Mucosa of rectum (tissue), 2 donors: ENCODE results near the gene COPS4.
"Not testable (repeated sequence)": the region's sequence is repeated elsewhere in the genome, so short reads cannot be mapped to it uniquely, and the experiment has no call there.

Experiments used
- H3K27ac ChIP-seq, 2 donors: one replicate each; pipeline ENCODE4 v1.7.0; 2013; ENCODE audit warnings: inconsistent platforms in 2 of 2, low read depth in 2 of 2, low read length in 2 of 2
- H3K27me3 ChIP-seq, 2 donors: one replicate each; pipeline ENCODE4 v1.7.0; 2013; ENCODE audit warnings: low read length in 2 of 2; ENCODE audit not compliant: control insufficient read depth in 2 of 2, insufficient read depth in 2 of 2
- H3K36me3 ChIP-seq, 2 donors: one replicate each; pipeline ENCODE4 v1.7.0; 2013; ENCODE audit warnings: low read length in 2 of 2; ENCODE audit not compliant: control insufficient read depth in 2 of 2, insufficient read depth in 2 of 2
- H3K4me1 ChIP-seq, 2 donors: one replicate each; pipeline ENCODE4 v1.7.0; 2013; ENCODE audit warnings: low read length in 2 of 2, mild to moderate bottlenecking in 1 of 2; ENCODE audit not compliant: control insufficient read depth in 2 of 2, insufficient read depth in 2 of 2
- H3K4me3 ChIP-seq, 2 donors: one replicate each; pipeline ENCODE4 v1.7.0; 2013; ENCODE audit warnings: low read length in 2 of 2
- H3K9ac ChIP-seq, 2 donors: one replicate each; pipeline ENCODE4 v1.7.0; 2013; ENCODE audit warnings: low read length in 2 of 2, low read depth in 1 of 2, mild to moderate bottlenecking in 1 of 2
- H3K9me3 ChIP-seq, 2 donors: one replicate each; pipeline ENCODE4 v1.7.0; 2013; ENCODE audit warnings: low read length in 2 of 2; ENCODE audit not compliant: control insufficient read depth in 2 of 2
- donor health status: healthy.
- donor health status: Normal muscosa, but diverticular disease.

The COPS4 gene

DNA sequence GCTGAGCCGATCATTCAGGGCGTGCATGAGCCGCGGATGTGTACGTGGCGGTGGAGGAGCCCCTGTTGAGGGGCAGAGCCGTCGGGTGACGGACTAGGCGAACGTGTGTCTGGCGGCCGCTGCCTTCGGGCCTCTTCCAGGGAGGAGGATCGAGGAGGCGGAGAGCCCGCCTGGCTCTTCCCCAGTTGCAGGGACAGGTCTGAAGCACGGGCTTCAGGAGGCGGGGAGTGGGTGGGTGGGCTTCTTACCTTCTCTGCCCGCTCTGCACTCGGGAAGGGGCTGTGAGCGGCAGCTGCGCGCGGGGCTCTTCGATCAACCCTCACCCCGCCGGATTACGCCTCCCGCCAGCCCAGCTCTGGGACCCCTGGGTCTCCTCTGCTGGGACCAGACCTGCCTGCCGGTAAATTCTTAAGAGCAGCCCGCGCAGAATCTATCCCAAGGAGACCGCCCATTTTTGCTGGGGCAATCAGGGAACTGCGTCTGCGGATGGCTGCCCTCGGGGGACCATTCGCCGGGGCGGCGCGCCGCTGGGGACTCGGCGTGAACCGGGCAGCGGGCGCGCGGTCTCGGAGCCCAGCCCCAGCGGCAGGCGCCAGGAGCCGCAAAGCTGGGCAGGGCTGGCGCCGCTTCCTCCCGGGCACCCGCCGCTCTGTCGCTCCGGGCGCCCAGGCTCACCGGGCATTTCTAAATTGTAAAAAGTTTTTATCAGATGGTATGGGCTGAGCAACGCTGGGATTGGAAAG is 74.7 kb downstream of the COPS4 start:
- Histone ChIP-seq H3K9ac (peak overlapping the region; percentile 71 to 84), H3K4me1 (peaks cover 9 to 13% of the 10 kb centered on the region in 2 donors), H3K9me3 (no peaks in the 10 kb centered on the region), H3K27me3 (no peaks in the 10 kb centered on the region), H3K27ac (peak overlapping the region; percentile 86 to 92), H3K36me3 (peaks cover 4 to 5% of the 10 kb centered on the region in 2 donors), H3K4me3 (peak overlapping the region; percentile 69 to 79)

DNA sequence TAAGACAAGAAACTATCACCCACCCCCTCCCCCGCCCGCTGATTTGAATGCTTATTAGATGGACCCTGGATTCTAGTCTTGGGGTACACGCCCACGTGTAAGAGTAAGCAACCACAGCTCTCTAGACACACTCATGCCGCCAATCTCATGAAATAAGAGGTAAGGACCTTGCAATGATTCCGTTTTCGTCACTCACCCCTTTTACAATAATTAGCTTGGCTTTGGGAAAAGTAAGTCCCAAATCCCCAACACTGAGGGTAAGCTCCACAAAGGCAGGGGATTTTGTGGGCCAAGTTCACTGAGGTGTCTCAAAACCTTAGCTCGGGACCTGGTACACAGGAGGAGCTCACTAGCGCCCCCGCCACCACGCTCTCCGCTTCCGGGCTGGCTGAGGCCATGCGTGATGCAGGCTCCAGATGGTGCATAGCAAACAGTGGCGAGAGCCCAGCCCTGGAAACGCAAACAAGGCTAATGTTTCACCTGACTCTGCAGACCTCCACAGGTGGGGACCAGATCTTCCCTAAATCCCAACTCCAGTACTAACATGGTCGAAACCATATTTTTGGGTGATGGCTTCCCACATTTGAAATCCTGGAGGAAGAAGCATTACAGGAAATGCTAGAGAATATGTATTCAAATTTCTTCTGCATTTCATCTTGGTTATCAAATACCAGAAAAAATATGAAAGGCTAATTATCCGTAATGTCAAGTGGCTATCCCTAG is 75.4 kb downstream of the COPS4 start:
- no peaks in the 10 kb centered on the region for H3K9me3 ChIP-seq
- H3K4me3 ChIP-seq = peak overlapping the region; percentile 69 to 79
- no peaks in the 10 kb centered on the region for H3K36me3 ChIP-seq
- peak overlapping the region; percentile 71 to 84 for H3K9ac ChIP-seq
- H3K4me1 ChIP-seq = peaks cover 9 to 20% of the 10 kb centered on the region in 2 donors
- H3K27me3 ChIP-seq = no peaks in the 10 kb centered on the region
- H3K27ac ChIP-seq = peak overlapping the region; percentile 86 to 92

DNA sequence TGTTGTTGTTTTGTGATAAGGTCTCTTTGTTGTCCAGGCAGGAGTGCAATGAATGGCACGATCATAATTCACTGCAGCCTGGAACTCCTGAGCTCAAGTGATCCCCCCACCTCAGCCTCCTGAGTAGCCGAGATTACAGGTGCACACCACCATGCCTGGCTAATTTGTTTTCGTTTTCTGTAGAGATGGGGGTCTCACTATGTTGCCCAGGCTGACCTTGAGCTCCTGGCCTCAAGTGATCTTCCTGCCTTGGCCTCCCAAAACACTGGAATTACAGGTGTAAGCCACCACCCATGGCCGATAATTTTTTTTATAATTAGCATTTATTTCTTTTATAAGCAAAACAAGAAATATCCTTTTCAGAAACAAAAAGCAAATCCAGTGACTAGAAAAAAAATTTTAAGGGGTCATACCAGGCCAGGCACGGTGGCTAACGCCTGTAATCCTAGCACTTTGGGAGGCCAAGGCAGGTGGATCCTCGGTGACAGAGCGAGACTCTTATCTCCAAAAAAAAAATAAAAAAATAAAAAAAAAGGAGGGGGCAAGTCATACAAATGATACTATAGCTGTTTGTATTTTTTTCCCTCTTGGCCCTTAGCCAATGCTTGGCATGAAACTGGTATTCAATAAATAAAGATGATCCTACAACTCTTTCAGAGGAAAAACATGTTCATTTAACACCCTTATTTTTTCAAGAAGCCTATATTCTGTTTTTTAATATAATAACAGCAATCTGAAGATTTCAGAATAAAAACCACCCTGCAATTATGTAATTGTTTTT is 76.2 kb downstream of the COPS4 start:
- Histone ChIP-seq H3K4me1 (peaks cover 16 to 21% of the 10 kb centered on the region in 2 donors), H3K9me3 (no peaks in the 10 kb centered on the region), H3K27ac (peak overlapping the region; percentile 86 to 92), H3K4me3 (peak overlapping the region; percentile 69 to 79), H3K27me3 (no peaks in the 10 kb centered on the region), H3K9ac (peak overlapping the region; percentile 47 to 48), H3K36me3 (no peaks in the 10 kb centered on the region)

GRCh38 chr4:83111751-83112141 is 76.8 kb downstream of the COPS4 start:
- H3K4me3 ChIP-seq = peak overlapping the region in 1 of 2 donors; percentile 79

DNA sequence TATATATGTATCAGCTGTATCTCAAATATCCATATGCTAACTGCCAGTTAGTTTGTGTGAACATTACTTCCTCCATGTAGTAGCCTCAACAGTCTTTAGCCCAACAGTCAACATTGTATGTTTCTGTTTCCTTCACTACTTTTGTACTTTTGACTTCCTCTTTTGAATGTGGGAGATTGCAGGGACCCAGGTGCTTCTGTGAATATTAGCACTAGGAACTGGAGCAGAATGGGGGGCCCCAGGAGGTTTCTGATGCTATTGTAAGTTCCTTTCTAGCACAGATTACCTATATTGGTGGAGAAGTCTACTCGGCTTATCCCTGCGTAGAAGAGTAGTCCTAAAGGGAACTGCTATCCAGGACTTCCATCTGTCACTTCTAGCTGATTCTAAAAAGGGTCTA is 77.2 kb downstream of the COPS4 start:
- Histone ChIP-seq H3K4me3 (peak overlapping the region; percentile 56 to 68), H3K9me3 (no peaks in the 10 kb centered on the region), H3K27ac (peak overlapping the region; percentile 81 to 83), H3K9ac (peak overlapping the region; percentile 48 to 56), H3K27me3 (no peaks in the 10 kb centered on the region), H3K4me1 (peaks cover 16 to 21% of the 10 kb centered on the region in 2 donors), H3K36me3 (no peaks in the 10 kb centered on the region)

More at GRCh38 chr4:83111751-83112141, 76.8 kb downstream of the COPS4 start:
- Histone ChIP-seq H3K27ac (peak overlapping the region; percentile 86 to 92), H3K4me1 (peaks cover 16 to 21% of the 10 kb centered on the region in 2 donors), H3K9ac (peak overlapping the region in 1 of 2 donors; percentile 47)
- not testable (repeated sequence) for H3K27me3 ChIP-seq, H3K36me3 ChIP-seq, H3K9me3 ChIP-seq

GRCh38 chr4:83112678-83113428 is 77.9 kb downstream of the COPS4 start:
- Histone ChIP-seq H3K9ac (peak overlapping the region; percentile 48 to 56), H3K36me3 (no peaks in the 10 kb centered on the region), H3K27me3 (no peaks in the 10 kb centered on the region), H3K27ac (peak overlapping the region; percentile 81 to 83), H3K4me3 (peak overlapping the region; percentile 56 to 68), H3K9me3 (no peaks in the 10 kb centered on the region), H3K4me1 (peaks cover 16 to 21% of the 10 kb centered on the region in 2 donors)

DNA sequence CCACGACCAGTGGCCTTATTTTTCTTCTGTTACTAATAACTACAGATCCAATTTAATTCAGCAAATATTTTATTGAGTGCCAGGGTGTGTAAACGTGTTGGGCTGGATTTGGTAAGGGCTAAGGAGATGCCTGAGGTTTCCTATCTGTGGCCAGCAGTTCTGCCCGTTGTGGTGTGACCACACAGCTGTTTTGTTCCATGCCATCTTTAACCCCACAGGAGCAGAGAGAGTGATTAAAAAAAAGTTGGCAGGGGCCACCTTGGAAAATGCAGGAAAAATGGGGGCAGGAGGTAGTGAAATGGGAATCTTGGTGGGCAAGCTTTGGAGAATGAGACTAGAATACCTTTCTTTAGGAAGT is 78.4 kb downstream of the COPS4 start:
- H3K9me3 ChIP-seq = no peaks in the 10 kb centered on the region
- peaks cover 16 to 22% of the 10 kb centered on the region in 2 donors for H3K4me1 ChIP-seq
- H3K27me3 ChIP-seq = no peaks in the 10 kb centered on the region
- H3K27ac ChIP-seq = peak overlapping the region; percentile 81 to 83
- H3K9ac ChIP-seq = peak overlapping the region; percentile 48 to 56
- peak overlapping the region; percentile 56 to 68 for H3K4me3 ChIP-seq
- no peaks in the 10 kb centered on the region for H3K36me3 ChIP-seq

DNA sequence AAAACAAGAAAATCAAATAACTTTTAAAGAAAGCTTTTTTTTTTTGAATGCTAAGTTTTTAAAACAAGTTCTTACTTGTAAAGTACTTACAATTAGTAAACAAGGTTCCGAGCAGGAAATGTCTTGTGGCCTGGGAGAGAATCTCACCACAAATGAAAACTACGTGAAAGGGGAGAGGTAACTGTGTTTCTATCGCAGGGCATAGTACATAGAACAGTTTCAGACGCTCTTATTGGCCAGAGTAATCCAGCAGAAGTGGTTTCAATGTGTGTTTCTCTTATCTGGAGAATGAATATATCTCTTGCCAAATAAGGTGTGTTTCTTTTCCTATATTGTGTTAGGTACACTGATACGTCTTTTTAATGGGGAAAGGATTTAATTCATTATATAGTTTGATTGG is 79.6 kb downstream of the COPS4 start, which contains the start of gene PLAC8:
TSS of gene PLAC8 (minus strand) at position 154 of the 400 bp plus-strand sequence. CDS start 6,808 bp downstream, outside the sequence.
- H3K27ac ChIP-seq = peak within 1 kb of the TSS; percentile 81 to 89
- H3K4me3 ChIP-seq = peak within 1 kb of the TSS; percentile 56 to 68
- H3K4me1 ChIP-seq = peaks cover 13 to 21% of the 10 kb centered on the region in 2 donors
- H3K27me3 ChIP-seq = no peaks in the 10 kb centered on the region
- H3K9me3 ChIP-seq = no peaks in the 10 kb centered on the region
- H3K36me3 ChIP-seq = no peaks in the 10 kb centered on the region
- peak within 1 kb of the TSS; percentile 48 to 73 for H3K9ac ChIP-seq

DNA sequence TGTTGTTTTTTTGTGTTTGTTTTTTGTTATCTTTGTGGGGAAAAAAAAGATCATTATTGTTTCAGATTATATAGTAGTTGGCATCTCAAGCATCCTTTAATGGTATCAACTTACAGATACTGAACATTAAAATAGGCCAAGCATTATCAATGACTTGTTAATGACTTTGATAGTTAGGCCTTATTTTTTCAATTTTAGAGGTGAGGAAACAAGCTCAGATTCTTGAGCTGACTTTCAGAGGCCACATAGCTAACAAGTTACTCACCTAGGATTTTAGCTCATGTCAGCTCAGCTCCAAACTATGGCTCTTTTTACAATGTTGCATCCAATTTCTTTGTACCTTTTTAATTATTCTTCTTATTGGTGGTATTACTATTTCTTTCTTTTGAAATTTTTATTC is 80.0 kb downstream of the COPS4 start:
- Histone ChIP-seq H3K27me3 (no peaks in the 10 kb centered on the region), H3K4me1 (peaks cover 13 to 21% of the 10 kb centered on the region in 2 donors), H3K9ac (peak overlapping the region in 1 of 2 donors; percentile 22), H3K4me3 (peak overlapping the region in 1 of 2 donors; percentile 15), H3K36me3 (no peaks in the 10 kb centered on the region), H3K9me3 (no peaks in the 10 kb centered on the region), H3K27ac (peak overlapping the region; percentile 66 to 89)
